Measurements from ENCODE around the gene CLASP1. TPM values are rescaled to one million over a fixed set of nuclear protein-coding genes. Genes with fewer than 3 reads are reported as not detected.
"Not testable (repeated sequence)": the region's sequence is repeated elsewhere in the genome, so short reads cannot be mapped to it uniquely, and the experiment has no call there.

The CLASP1 gene
- total RNA-seq (2014; rRNA removed; shearing (Covaris generic)) = 28.0 and 40.0 TPM in 2 replicates
- polyA plus RNA-seq (2014; cell fraction: nucleus; rRNA removed) = 12.5 and 22.2 TPM in 2 replicates

- no peak for DNase-seq (ENCODE audit: extremely low read depth, low read depth)
Observed at GRCh38 chr2:121649149-121649595, at the start of gene CLASP1. CLASP1 (minus strand) TSS chr2:121649462; CDS start chr2:121605895, 43,567 bp downstream.

DNA sequence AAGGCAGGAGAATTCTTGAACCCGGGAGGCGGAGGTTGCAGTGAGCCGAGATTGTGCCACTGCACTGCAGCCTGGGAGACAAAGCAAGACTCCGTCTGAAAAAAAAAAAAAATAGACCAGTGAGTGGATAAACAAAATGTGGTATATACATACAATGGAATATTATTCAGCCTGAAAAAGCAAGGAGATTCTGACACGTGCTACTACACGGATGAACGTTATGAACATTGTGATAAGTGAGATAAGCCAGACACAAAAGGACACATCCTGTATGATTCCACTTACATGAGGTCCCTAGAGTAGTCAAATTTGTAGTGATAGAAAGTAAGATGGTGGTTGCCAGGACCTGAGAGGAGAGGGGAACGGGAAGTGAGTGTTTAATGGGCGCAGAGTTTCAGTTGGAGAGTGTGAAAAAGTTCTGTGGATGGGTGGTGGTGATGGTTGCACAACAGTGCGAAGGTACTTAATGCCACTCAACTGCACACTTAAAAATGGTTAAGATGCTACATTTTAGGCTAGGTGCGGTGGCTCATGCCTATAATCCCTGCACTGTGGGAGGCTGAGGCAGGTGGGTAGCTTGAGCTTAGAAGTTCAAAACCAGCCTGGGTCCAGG lies 49.2 kb upstream of the CLASP1 start:
- no peak for DNase-seq (ENCODE audit: extremely low read depth, low read depth)

- DNase-seq (ENCODE audit: extremely low read depth, low read depth) = no peak
Observed at GRCh38 chr2:121697108-121697631, 47.9 kb upstream of the CLASP1 start.

GRCh38 chr2:121696410-121696930 lies 47.2 kb upstream of the CLASP1 start:
- no peak for DNase-seq (ENCODE audit: extremely low read depth, low read depth)

DNA sequence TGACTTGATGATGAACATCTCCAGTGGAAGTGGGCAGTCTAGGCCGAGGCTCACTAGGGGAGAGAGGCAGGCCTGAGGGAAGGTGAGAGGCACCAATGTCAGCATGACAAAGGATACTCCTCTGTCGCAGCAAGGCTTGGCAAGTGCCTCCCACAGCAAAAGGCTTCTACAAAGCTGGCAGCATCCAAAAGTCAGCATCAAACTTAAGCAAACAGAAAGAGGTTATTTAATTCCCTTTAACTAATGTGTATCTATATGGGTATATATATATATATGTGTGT lies 45.8 kb upstream of the CLASP1 start:
- no peak for DNase-seq (ENCODE audit: extremely low read depth, low read depth)

- DNase-seq (ENCODE audit: extremely low read depth, low read depth) = no peak
Observed at GRCh38 chr2:121694398-121695170, 45.3 kb upstream of the CLASP1 start.

- not testable (repeated sequence) for DNase-seq (ENCODE audit: extremely low read depth, low read depth)
Observed at GRCh38 chr2:121690572-121690971, 41.3 kb upstream of the CLASP1 start.

- DNase-seq (ENCODE audit: extremely low read depth, low read depth) = no peak
Observed at GRCh38 chr2:121690095-121690494, 40.8 kb upstream of the CLASP1 start.

DNA sequence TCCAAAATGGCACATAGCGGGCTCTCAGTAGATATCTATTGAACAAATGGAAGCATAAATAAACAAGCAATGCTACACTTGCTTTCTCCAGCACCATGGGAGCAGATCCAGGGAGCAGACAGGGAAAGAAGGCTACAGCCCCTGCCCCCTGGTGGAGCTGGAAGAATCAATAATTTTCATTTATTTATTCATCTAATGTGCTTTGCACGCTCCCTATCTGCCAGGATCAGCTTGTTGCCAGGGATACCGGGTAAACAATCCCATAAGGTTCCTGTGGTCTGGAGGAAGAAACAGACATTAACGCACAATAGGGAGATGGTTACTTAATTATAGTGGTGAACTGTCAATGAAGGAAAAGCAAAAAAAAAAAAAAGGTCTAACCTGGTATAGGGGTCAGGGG lies 40.1 kb upstream of the CLASP1 start:
- DNase-seq (ENCODE audit: extremely low read depth, low read depth) = peak; percentile 15

DNA sequence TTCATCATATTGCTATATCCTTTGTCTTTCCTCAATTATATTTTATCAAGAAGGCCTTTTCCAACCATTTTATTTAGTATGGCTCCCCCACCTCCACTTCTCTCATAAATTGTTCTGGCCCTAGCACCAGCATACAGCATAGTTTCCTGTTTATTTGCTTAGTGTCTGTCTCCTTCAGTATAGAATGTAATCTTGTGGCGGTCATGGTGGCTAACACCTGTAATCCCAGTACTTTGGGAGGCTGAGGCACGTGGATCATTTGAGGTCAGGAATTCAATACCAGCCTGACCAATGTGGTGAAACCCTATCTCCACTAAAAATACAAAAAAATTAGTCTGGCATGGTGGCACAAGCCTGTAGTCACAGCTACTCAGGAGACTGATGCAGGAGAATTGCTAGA lies 39.6 kb upstream of the CLASP1 start:
- no peak for DNase-seq (ENCODE audit: extremely low read depth, low read depth)

- DNase-seq (ENCODE audit: extremely low read depth, low read depth) = no peak
Observed at GRCh38 chr2:121686902-121687301, 37.6 kb upstream of the CLASP1 start.

DNA sequence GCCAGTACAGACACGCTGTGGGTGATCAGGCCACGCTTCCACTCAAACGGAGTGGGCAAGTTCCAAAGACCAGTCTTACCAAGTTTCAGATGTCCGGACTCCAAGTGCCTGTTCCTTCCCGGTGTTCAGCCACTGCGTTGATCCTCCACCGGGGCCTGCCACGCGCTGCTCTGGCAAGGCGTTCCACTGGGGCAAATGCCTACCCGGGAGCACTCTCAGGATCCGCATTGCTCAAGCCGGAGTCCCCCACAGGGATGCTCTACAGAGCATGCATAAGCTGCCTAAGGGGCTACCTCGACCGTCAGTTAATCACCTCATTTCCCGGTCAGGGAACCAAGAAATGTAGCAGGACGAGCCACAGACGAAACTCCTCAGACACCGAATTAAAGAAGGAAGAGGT lies 37.0 kb upstream of the CLASP1 start:
- DNase-seq (ENCODE audit: extremely low read depth, low read depth) = no peak

DNA sequence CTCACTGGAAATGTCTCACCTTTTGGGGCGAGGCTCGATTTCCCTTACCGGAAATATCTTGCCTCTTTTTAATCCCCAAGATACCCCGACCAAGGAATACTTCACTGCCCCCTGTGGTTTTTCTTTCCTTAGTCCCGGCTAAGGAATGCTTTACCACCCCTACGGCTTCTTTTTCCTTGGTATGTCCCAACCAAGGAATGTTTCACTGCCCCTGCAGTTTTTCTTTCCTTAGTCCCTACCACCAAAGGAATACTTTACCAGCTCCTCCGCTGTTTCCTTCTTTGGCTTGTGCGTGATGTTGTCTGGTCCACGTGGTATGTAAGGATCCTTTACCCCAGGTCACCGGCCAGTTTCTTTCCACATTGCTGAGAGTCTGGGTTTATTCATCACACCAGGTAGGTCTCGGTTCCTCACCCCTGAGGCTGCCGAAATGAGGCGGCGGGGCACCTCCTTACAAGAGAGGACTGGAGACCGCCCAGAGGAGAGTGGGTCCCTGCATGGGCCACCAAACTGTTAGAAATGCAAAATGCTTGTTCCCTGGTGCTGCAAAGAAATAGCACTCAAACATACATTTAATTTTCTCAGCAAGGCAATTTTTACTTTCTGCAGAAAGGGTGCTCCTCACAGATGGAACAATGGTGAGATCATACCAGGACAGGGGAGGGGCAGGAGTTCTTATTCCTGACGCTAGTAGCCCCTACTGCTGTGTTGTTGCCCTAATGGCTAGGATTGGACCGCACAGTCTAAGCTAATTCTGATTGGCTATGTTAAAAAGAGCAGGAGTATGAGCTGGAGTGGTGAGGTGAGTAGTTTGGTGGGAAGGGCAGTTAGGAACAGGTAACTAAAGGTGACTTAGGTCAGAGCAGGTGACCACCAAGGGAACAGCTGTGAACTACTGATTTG lies 33.4 kb upstream of the CLASP1 start:
- DNase-seq (ENCODE audit: extremely low read depth, low read depth) = no peak

GRCh38 chr2:121677855-121678254 lies 28.6 kb upstream of the CLASP1 start:
- no peak for DNase-seq (ENCODE audit: extremely low read depth, low read depth)

GRCh38 chr2:121671621-121672020 lies 22.4 kb upstream of the CLASP1 start:
- DNase-seq (ENCODE audit: extremely low read depth, low read depth) = not testable (repeated sequence)

DNA sequence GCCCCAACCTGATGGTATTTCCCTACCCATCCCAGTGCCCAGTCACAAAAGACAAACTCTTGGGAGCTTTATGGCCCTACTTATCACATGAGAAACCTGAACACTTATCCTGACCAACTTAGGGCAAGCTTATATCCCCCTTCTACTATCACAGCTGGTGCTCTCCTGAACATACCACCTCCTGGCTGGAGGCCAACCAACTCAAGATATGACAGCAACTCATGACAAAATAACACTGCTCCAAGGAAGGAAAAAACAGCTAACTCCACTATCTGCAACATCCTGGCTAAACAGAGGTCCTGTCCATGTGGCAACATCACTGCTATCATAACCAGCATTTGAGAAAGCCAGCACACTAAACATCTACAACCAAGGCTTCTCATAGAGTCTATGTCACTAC lies 20.9 kb upstream of the CLASP1 start:
- no peak for DNase-seq (ENCODE audit: extremely low read depth, low read depth)

DNA sequence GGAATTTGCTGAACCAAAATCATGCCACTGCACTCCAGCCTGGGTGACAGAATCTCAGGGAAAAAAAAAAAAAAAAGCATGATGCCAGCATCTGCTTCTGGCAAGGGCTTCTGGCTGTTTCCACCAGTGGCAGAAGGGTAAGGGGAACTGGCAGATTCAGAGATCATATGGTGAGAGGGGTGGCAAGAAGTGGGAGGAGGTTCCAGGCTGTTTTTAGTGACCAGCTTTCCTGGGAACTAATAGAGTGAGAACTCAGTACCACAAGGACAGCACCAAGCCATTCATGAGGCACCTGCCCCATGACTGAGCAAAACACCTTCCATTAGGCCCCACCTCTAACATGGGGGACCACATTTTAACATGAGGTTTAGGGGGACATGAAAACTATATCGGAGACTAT lies 18.4 kb upstream of the CLASP1 start:
- no peak for DNase-seq (ENCODE audit: extremely low read depth, low read depth)

GRCh38 chr2:121666042-121666441 lies 16.8 kb upstream of the CLASP1 start:
- no peak for DNase-seq (ENCODE audit: extremely low read depth, low read depth)

- no peak for DNase-seq (ENCODE audit: extremely low read depth, low read depth)
Observed at GRCh38 chr2:121665504-121665903, 16.2 kb upstream of the CLASP1 start.

DNA sequence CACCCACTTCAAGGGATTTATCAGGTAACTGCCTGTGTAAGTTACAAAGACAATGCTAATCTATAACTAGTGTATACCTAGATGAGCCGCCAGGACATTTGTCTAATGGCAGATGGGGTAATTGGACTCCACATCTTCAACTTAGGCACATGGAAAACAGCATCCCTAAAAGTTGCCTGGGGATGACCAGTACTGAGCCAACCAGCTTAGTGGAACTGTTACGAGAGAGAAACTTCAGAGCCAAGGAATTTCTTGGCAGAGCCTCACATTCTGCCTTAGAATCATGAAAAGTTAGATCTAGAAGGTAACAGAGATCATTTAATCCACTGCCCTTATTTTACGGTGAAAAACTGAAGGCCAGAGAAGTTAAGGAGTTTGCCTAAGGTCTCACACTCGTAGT lies 15.5 kb upstream of the CLASP1 start:
- no peak for DNase-seq (ENCODE audit: extremely low read depth, low read depth)

GRCh38 chr2:121664086-121664485 lies 14.8 kb upstream of the CLASP1 start:
- DNase-seq (ENCODE audit: extremely low read depth, low read depth) = no peak
